Measurements from ENCODE around the gene CD58. TPM values are rescaled to one million over a fixed set of nuclear protein-coding genes. Genes with fewer than 3 reads are reported as not detected.

Gene CD58
- polyA plus RNA-seq, 4 donors, result 11.1 to 19.6 (median 17.1) TPM

- no peak for DNase-seq (ENCODE audit: low read depth in 4 of 4, low spot score in 3 of 4)
Measured at GRCh38 chr1:116553386-116554115, 17.3 kb downstream of the CD58 start.

GRCh38 chr1:116546354-116546977, 24.4 kb downstream of the CD58 start:
- DNase-seq (ENCODE audit: low read depth in 4 of 4, low spot score in 3 of 4), result no peak

GRCh38 chr1:116545359-116545705, 25.5 kb downstream of the CD58 start:
- no peak for DNase-seq (ENCODE audit: low read depth in 4 of 4, low spot score in 3 of 4)

GRCh38 chr1:116544588-116545358, 26.1 kb downstream of the CD58 start:
- no peak for DNase-seq (ENCODE audit: low read depth in 4 of 4, low spot score in 3 of 4)

- no peak for DNase-seq (ENCODE audit: low read depth in 4 of 4, low spot score in 3 of 4)
Measured at GRCh38 chr1:116540088-116540487, 30.7 kb downstream of the CD58 start.

GRCh38 chr1:116538544-116538943, 32.3 kb downstream of the CD58 start:
- DNase-seq (ENCODE audit: low read depth in 4 of 4, low spot score in 3 of 4), result no peak

- DNase-seq (ENCODE audit: low read depth in 4 of 4, low spot score in 3 of 4), result no peak
Measured at GRCh38 chr1:116537898-116538297, 32.9 kb downstream of the CD58 start.

GRCh38 chr1:116537040-116537831, 33.6 kb downstream of the CD58 start:
- no peak for DNase-seq (ENCODE audit: low read depth in 4 of 4, low spot score in 3 of 4)

GRCh38 chr1:116534014-116534739, 36.6 kb downstream of the CD58 start:
- no peak for DNase-seq (ENCODE audit: low read depth in 4 of 4, low spot score in 3 of 4)

- no peak for DNase-seq (ENCODE audit: low read depth in 4 of 4, low spot score in 3 of 4)
Measured at GRCh38 chr1:116533429-116533820, 37.4 kb downstream of the CD58 start.

GRCh38 chr1:116532671-116533428, 38.0 kb downstream of the CD58 start:
- no peak for DNase-seq (ENCODE audit: low read depth in 4 of 4, low spot score in 3 of 4)

- DNase-seq (ENCODE audit: low read depth in 4 of 4, low spot score in 3 of 4), result no peak
Measured at GRCh38 chr1:116531917-116532316, 38.9 kb downstream of the CD58 start.

GRCh38 chr1:116529681-116530080, 41.1 kb downstream of the CD58 start:
- no peak for DNase-seq (ENCODE audit: low read depth in 4 of 4, low spot score in 3 of 4)

- no peak for DNase-seq (ENCODE audit: low read depth in 4 of 4, low spot score in 3 of 4)
Measured at GRCh38 chr1:116529199-116529631, 41.6 kb downstream of the CD58 start.

GRCh38 chr1:116528329-116529083, 42.3 kb downstream of the CD58 start:
- DNase-seq (ENCODE audit: low read depth in 4 of 4, low spot score in 3 of 4), result no peak

- no peak for DNase-seq (ENCODE audit: low read depth in 4 of 4, low spot score in 3 of 4)
Measured at GRCh38 chr1:116525440-116525839, 45.4 kb downstream of the CD58 start.

GRCh38 chr1:116521186-116521585, 49.6 kb downstream of the CD58 start:
- DNase-seq (ENCODE audit: low read depth in 4 of 4, low spot score in 3 of 4), result no peak

GRCh38 chr1:116518400-116518799, 52.4 kb downstream of the CD58 start:
- DNase-seq (ENCODE audit: low read depth in 4 of 4, low spot score in 3 of 4), result no peak

GRCh38 chr1:116516631-116517030, 54.2 kb downstream of the CD58 start:
- no peak for DNase-seq (ENCODE audit: low read depth in 4 of 4, low spot score in 3 of 4)

Data from left renal pelvis (tissue), 4 donors.